ENCODE data around the gene PTPRS. TPM values are rescaled to one million over a fixed set of nuclear protein-coding genes. Genes with fewer than 3 reads are reported as not detected.
A peak's percentile ranks its signal among the peaks of the same experiment; 100 is the strongest.

The PTPRS gene
- total RNA-seq, 1 donor = 193 TPM

GRCh38 chr19:5355693-5356092 lies 15.1 kb upstream of the PTPRS start:
- no peak overlapping the region for H3K4me3 ChIP-seq (ENCODE audit: low read depth, low read length)
- DNase-seq (ENCODE audit: low read depth) = no peak
- TF ChIP-seq, protein P1, sequence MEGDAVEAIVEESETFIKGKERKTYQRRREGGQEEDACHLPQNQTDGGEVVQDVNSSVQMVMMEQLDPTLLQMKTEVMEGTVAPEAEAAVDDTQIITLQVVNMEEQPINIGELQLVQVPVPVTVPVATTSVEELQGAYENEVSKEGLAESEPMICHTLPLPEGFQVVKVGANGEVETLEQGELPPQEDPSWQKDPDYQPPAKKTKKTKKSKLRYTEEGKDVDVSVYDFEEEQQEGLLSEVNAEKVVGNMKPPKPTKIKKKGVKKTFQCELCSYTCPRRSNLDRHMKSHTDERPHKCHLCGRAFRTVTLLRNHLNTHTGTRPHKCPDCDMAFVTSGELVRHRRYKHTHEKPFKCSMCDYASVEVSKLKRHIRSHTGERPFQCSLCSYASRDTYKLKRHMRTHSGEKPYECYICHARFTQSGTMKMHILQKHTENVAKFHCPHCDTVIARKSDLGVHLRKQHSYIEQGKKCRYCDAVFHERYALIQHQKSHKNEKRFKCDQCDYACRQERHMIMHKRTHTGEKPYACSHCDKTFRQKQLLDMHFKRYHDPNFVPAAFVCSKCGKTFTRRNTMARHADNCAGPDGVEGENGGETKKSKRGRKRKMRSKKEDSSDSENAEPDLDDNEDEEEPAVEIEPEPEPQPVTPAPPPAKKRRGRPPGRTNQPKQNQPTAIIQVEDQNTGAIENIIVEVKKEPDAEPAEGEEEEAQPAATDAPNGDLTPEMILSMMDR (IDR thresholded peaks at IDR 0.05; ENCODE audit: insufficient read depth, low read length) = no peak

- TF ChIP-seq, protein P1 (IDR thresholded peaks at IDR 0.05; ENCODE audit: insufficient read depth, low read length) = no peak
- no peak for DNase-seq (ENCODE audit: low read depth)
- H3K4me3 ChIP-seq (ENCODE audit: low read depth, low read length) = no peak overlapping the region
Observed at GRCh38 chr19:5355076-5355475, 14.5 kb upstream of the PTPRS start.

GRCh38 chr19:5354403-5354802 lies 13.8 kb upstream of the PTPRS start:
- no peak for DNase-seq (ENCODE audit: low read depth)
- no peak overlapping the region for H3K4me3 ChIP-seq (ENCODE audit: low read depth, low read length)
- TF ChIP-seq, protein P1 (IDR thresholded peaks at IDR 0.05; ENCODE audit: insufficient read depth, low read length) = no peak

DNA sequence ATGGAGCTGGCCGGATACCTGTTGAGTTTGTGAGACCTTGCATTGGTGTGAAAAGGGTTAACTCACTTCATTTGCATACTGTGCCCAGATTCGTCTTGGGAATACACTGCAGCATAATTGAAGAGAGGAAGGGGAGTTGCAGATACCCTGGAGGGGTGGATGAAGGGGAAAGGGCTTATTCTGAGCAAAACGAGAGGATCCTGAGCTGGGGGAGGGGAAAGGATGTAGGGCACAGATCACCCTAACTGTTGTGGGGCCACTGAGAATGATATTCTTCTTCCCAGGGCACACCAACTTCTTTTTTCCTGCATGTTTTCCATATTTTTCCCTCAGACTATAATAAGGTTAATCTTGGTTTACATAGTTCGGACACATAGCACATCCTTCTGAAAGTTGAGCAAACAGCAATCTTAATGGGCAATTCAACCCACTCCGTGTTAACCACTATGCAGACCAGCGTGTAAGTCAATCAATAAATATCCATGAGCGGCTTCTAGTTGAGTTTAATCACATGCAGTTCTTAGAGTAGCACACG lies 11.7 kb upstream of the PTPRS start:
- no peak overlapping the region for H3K4me3 ChIP-seq (ENCODE audit: low read depth, low read length)
- TF ChIP-seq, protein P1 (IDR thresholded peaks at IDR 0.05; ENCODE audit: insufficient read depth, low read length) = no peak
- no peak for DNase-seq (ENCODE audit: low read depth)

GRCh38 chr19:5351731-5352228 lies 11.2 kb upstream of the PTPRS start:
- no peak overlapping the region for H3K4me3 ChIP-seq (ENCODE audit: low read depth, low read length)
- TF ChIP-seq, protein P1 (IDR thresholded peaks at IDR 0.05; ENCODE audit: insufficient read depth, low read length) = no peak
- DNase-seq (ENCODE audit: low read depth) = no peak

GRCh38 chr19:5349041-5349440 lies 8.4 kb upstream of the PTPRS start:
- H3K4me3 ChIP-seq (ENCODE audit: low read depth, low read length) = no peak overlapping the region
- TF ChIP-seq, protein P1 (IDR thresholded peaks at IDR 0.05; ENCODE audit: insufficient read depth, low read length) = peak; percentile 8
- no peak for DNase-seq (ENCODE audit: low read depth)

DNA sequence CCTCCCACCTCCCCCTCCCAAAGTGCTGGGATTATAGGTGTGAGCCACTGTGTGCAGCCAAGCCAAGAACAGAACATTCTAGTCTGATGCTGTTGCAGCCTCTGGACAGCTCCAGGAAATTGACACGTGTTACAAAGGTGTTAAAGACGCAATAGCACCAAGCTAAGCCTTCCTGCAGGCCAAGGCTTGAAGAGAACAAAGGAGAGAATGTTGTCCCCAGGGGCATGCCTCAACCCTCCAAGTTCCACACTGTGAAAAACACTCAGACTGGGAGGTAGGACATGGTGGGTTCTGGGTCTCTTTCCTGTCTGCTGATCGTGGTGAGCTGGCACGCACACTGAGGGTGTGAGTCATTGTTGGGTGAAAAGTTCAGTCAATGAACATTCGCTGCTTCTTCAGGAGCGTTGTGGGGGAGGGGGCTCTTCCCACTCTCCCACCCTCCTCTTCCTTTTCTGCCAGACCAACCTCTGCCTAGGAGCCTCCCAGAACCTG lies 5.3 kb upstream of the PTPRS start:
- TF ChIP-seq, protein P1 (IDR thresholded peaks at IDR 0.05; ENCODE audit: insufficient read depth, low read length) = no peak
- DNase-seq (ENCODE audit: low read depth) = peak; percentile 53
- H3K4me3 ChIP-seq (ENCODE audit: low read depth, low read length) = no peak overlapping the region

Data from fibroblast of the aortic adventitia (primary cell).